WTC11 (cell line): Measurements from ENCODE around the gene APELA. TPM values are rescaled to one million over a fixed set of nuclear protein-coding genes. Genes with fewer than 3 reads are reported as not detected.

Experiments used
- ATAC-seq: fragments of 200-7000 bp; cut with Tn5 transposase; 2 replicates; pipeline ENCODE4 v1.10.0; 2021; ENCODE audit warnings: mild to moderate bottlenecking, moderate library complexity
- CTCF ChIA-PET: fragments of 300-600 bp; sonication (Branson Sonifier 250); formaldehyde crosslinking; loops from one replicate; lab custom pipeline; 2021; ENCODE audit warnings: antibody characterized with exemption; lab: Charles Lee
- POLR2A ChIA-PET: fragments of 350-600 bp; sonication (Branson Sonifier 250); formaldehyde crosslinking; loops from one replicate; lab custom pipeline; 2021; ENCODE audit warnings: antibody characterized with exemption; lab: Charles Lee
- DNase-seq: peaks from one replicate; pipeline ENCODE4 v3.0.0; 2021; ENCODE audit warnings: low spot score
- H3K27ac Mint-ChIP-seq: 2 replicates; pipeline ENCODE4 v1.8.0; 2021; ENCODE audit warnings: mixed read lengths
- H3K27me3 Mint-ChIP-seq: 2 replicates; pipeline ENCODE4 v1.8.0; 2021; ENCODE audit warnings: low read depth, mild to moderate bottlenecking, moderate library complexity, mixed read lengths
- H3K36me3 Mint-ChIP-seq: 2 replicates; pipeline ENCODE4 v1.8.0; 2021; ENCODE audit warnings: mixed read lengths
- H3K4me1 Mint-ChIP-seq: 2 replicates; pipeline ENCODE4 v1.8.0; 2022; ENCODE audit warnings: mixed read lengths
- H3K4me3 Mint-ChIP-seq: 2 replicates; pipeline ENCODE4 v1.8.0; 2021; ENCODE audit warnings: mild to moderate bottlenecking, moderate library complexity, mixed read lengths
- H3K9me3 Mint-ChIP-seq: 2 replicates; pipeline ENCODE4 v1.8.0; 2021; ENCODE audit warnings: mixed read lengths
- CBFB ChIP-seq: sonication (generic); formaldehyde crosslinking; IDR thresholded peaks from 2 replicates; pipeline ENCODE4 v1.8.1; 2022; ENCODE audit warnings: mild to moderate bottlenecking, low read depth, missing genetic modification reagents
- ELF4 ChIP-seq: sonication (generic); formaldehyde crosslinking; IDR thresholded peaks from 2 replicates; pipeline ENCODE4 v1.8.1; 2022; ENCODE audit warnings: low read depth, mild to moderate bottlenecking, moderate library complexity, missing genetic modification reagents
- FOXP1 ChIP-seq: sonication (generic); formaldehyde crosslinking; IDR thresholded peaks from 2 replicates; pipeline ENCODE4 v1.8.0; 2022; ENCODE audit warnings: missing genetic modification reagents, mild to moderate bottlenecking, moderate library complexity, borderline replicate concordance
- GTF2I ChIP-seq: fragments of 250-450 bp; sonication (Bioruptor Pico); conservative IDR thresholded peaks from 2 replicates; pipeline ENCODE4 v1.4.0; 2021; ENCODE audit warnings: mild to moderate bottlenecking
- JAZF1 ChIP-seq: fragments of 250-450 bp; sonication (Bioruptor Pico); IDR thresholded peaks from 2 replicates; pipeline ENCODE4 v1.9.0; 2021; ENCODE audit warnings: moderate library complexity, mild to moderate bottlenecking, inconsistent platforms
- KAT7 ChIP-seq: sonication (generic); formaldehyde crosslinking; IDR thresholded peaks from 2 replicates; pipeline ENCODE4 v1.8.1; 2023; ENCODE audit warnings: missing genetic modification reagents, mild to moderate bottlenecking, borderline replicate concordance
- MXD4 ChIP-seq: fragments of 250-450 bp; sonication (Bioruptor Pico); IDR thresholded peaks from 2 replicates; pipeline ENCODE4 v1.8.0; 2021; ENCODE audit warnings: mild to moderate bottlenecking, moderate library complexity, borderline replicate concordance
- NR2C2 ChIP-seq: sonication (generic); formaldehyde crosslinking; IDR thresholded peaks from 2 replicates; pipeline ENCODE4 v1.8.0; 2022; ENCODE audit warnings: mild to moderate bottlenecking, missing genetic modification reagents
- TEAD4 ChIP-seq: sonication (generic); formaldehyde crosslinking; IDR thresholded peaks from 2 replicates; pipeline ENCODE4 v1.8.0; 2022; ENCODE audit warnings: mild to moderate bottlenecking, missing genetic modification reagents
- ZNF396 ChIP-seq: fragments of 250-450 bp; sonication (Bioruptor Pico); IDR thresholded peaks from 2 replicates; pipeline ENCODE4 v1.8.0; 2021; ENCODE audit warnings: mild to moderate bottlenecking, moderate library complexity, borderline replicate concordance
- ZNF416 ChIP-seq: fragments of 250-450 bp; sonication (Bioruptor Pico); IDR thresholded peaks from 2 replicates; pipeline ENCODE4 v1.9.0; 2021; ENCODE audit warnings: mild to moderate bottlenecking, inconsistent platforms
- total RNA-seq: library from RNA; stranded (reverse); gene quantifications from 3 replicates; pipeline ENCODE4 v1.2.3, GENCODE V29; 2021
- TF ChIP-seq, protein P1 (sequence below): sonication (generic); formaldehyde crosslinking; IDR thresholded peaks from 2 replicates; pipeline ENCODE4 v1.8.0; 2022; ENCODE audit warnings: mild to moderate bottlenecking, missing genetic modification reagents
- TF ChIP-seq, protein P2 (sequence below): sonication (generic); formaldehyde crosslinking; IDR thresholded peaks from 2 replicates; pipeline ENCODE4 v1.8.1; 2022; ENCODE audit warnings: mild to moderate bottlenecking, moderate library complexity, missing genetic modification reagents
- TF ChIP-seq, protein P3 (sequence below): sonication (generic); formaldehyde crosslinking; IDR thresholded peaks from 2 replicates; pipeline ENCODE4 v1.8.0; 2023; ENCODE audit warnings: missing genetic modification reagents, mild to moderate bottlenecking, borderline replicate concordance
- TF ChIP-seq, protein P4 (sequence below): sonication (generic); formaldehyde crosslinking; IDR thresholded peaks from 2 replicates; pipeline ENCODE4 v1.8.0; 2022; ENCODE audit warnings: mild to moderate bottlenecking, missing genetic modification reagents
- TF ChIP-seq, protein P5 (sequence below): fragments of 250-450 bp; sonication (Bioruptor Pico); IDR thresholded peaks from 2 replicates; pipeline ENCODE4 v1.8.0; 2021; ENCODE audit warnings: mild to moderate bottlenecking
- TF ChIP-seq, protein P6 (sequence below): fragments of 250-450 bp; sonication (Bioruptor Pico); IDR thresholded peaks from 2 replicates; pipeline ENCODE4 v1.9.0; 2021; ENCODE audit warnings: mild to moderate bottlenecking
- TF ChIP-seq, protein P7 (sequence below): sonication (generic); formaldehyde crosslinking; IDR thresholded peaks from 2 replicates; pipeline ENCODE4 v1.8.0; 2022; ENCODE audit warnings: mild to moderate bottlenecking, missing genetic modification reagents
- TF ChIP-seq, protein P8 (sequence below): sonication (generic); formaldehyde crosslinking; IDR thresholded peaks from 2 replicates; pipeline ENCODE4 v1.8.1; 2022; ENCODE audit warnings: missing genetic modification reagents, borderline replicate concordance

Gene APELA
- total RNA-seq, 1 experiment from 2014 or later: 25.7 TPM

DNA sequence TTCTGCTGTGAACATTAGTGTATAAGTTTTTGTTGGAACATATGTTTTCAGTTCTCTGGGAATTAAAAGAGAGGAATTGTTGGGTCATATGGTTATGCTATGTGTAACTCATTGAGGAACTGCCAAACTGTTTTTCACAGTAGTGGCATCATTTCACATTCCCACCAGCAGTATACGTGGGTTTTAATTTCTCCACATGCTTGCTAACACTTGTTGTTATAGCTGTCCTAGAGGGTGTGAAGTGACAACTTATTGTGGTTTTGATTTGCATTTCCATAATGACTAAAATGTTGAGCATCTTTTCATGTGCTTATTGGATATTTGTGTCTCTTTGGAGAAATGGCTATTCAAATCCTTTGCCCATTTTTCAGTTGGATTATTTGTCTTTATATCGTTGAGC lies 13.7 kb downstream of the APELA start:
- DNase-seq: no peak
- no peak overlapping the region for H3K27ac Mint-ChIP-seq
- TF ChIP-seq, protein P1, sequence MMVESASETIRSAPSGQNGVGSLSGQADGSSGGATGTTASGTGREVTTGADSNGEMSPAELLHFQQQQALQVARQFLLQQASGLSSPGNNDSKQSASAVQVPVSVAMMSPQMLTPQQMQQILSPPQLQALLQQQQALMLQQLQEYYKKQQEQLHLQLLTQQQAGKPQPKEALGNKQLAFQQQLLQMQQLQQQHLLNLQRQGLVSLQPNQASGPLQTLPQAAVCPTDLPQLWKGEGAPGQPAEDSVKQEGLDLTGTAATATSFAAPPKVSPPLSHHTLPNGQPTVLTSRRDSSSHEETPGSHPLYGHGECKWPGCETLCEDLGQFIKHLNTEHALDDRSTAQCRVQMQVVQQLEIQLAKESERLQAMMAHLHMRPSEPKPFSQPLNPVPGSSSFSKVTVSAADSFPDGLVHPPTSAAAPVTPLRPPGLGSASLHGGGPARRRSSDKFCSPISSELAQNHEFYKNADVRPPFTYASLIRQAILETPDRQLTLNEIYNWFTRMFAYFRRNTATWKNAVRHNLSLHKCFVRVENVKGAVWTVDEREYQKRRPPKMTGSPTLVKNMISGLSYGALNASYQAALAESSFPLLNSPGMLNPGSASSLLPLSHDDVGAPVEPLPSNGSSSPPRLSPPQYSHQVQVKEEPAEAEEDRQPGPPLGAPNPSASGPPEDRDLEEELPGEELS (CRISPR knock-in tag): no peak
- TF ChIP-seq KAT7 (CRISPR knock-in tag) (no peak), CBFB (CRISPR knock-in tag) (no peak), TEAD4 (CRISPR knock-in tag) (no peak), NR2C2 (no peak), ZNF416 (CRISPR knock-in tag) (no peak), FOXP1 (no peak), GTF2I (no peak), ELF4 (CRISPR knock-in tag) (no peak), JAZF1 (CRISPR knock-in tag) (no peak), ZNF396 (CRISPR knock-in tag) (no peak), MXD4 (no peak)
- TF ChIP-seq, protein P2, sequence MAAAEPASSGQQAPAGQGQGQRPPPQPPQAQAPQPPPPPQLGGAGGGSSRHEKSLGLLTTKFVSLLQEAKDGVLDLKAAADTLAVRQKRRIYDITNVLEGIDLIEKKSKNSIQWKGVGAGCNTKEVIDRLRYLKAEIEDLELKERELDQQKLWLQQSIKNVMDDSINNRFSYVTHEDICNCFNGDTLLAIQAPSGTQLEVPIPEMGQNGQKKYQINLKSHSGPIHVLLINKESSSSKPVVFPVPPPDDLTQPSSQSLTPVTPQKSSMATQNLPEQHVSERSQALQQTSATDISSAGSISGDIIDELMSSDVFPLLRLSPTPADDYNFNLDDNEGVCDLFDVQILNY: no peak
- TF ChIP-seq, protein P3, sequence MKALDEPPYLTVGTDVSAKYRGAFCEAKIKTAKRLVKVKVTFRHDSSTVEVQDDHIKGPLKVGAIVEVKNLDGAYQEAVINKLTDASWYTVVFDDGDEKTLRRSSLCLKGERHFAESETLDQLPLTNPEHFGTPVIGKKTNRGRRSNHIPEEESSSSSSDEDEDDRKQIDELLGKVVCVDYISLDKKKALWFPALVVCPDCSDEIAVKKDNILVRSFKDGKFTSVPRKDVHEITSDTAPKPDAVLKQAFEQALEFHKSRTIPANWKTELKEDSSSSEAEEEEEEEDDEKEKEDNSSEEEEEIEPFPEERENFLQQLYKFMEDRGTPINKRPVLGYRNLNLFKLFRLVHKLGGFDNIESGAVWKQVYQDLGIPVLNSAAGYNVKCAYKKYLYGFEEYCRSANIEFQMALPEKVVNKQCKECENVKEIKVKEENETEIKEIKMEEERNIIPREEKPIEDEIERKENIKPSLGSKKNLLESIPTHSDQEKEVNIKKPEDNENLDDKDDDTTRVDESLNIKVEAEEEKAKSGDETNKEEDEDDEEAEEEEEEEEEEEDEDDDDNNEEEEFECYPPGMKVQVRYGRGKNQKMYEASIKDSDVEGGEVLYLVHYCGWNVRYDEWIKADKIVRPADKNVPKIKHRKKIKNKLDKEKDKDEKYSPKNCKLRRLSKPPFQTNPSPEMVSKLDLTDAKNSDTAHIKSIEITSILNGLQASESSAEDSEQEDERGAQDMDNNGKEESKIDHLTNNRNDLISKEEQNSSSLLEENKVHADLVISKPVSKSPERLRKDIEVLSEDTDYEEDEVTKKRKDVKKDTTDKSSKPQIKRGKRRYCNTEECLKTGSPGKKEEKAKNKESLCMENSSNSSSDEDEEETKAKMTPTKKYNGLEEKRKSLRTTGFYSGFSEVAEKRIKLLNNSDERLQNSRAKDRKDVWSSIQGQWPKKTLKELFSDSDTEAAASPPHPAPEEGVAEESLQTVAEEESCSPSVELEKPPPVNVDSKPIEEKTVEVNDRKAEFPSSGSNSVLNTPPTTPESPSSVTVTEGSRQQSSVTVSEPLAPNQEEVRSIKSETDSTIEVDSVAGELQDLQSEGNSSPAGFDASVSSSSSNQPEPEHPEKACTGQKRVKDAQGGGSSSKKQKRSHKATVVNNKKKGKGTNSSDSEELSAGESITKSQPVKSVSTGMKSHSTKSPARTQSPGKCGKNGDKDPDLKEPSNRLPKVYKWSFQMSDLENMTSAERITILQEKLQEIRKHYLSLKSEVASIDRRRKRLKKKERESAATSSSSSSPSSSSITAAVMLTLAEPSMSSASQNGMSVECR (CRISPR knock-in tag): no peak
- TF ChIP-seq, protein P4, sequence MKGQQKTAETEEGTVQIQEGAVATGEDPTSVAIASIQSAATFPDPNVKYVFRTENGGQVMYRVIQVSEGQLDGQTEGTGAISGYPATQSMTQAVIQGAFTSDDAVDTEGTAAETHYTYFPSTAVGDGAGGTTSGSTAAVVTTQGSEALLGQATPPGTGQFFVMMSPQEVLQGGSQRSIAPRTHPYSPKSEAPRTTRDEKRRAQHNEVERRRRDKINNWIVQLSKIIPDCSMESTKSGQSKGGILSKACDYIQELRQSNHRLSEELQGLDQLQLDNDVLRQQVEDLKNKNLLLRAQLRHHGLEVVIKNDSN: no peak
- TF ChIP-seq, protein P5, sequence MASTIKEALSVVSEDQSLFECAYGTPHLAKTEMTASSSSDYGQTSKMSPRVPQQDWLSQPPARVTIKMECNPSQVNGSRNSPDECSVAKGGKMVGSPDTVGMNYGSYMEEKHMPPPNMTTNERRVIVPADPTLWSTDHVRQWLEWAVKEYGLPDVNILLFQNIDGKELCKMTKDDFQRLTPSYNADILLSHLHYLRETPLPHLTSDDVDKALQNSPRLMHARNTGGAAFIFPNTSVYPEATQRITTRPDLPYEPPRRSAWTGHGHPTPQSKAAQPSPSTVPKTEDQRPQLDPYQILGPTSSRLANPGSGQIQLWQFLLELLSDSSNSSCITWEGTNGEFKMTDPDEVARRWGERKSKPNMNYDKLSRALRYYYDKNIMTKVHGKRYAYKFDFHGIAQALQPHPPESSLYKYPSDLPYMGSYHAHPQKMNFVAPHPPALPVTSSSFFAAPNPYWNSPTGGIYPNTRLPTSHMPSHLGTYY (CRISPR knock-in tag): no peak
- TF ChIP-seq, protein P6, sequence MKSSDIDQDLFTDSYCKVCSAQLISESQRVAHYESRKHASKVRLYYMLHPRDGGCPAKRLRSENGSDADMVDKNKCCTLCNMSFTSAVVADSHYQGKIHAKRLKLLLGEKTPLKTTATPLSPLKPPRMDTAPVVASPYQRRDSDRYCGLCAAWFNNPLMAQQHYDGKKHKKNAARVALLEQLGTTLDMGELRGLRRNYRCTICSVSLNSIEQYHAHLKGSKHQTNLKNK (CRISPR knock-in tag): no peak
- TF ChIP-seq, protein P7, sequence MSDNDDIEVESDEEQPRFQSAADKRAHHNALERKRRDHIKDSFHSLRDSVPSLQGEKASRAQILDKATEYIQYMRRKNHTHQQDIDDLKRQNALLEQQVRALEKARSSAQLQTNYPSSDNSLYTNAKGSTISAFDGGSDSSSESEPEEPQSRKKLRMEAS (CRISPR knock-in tag): no peak
- TF ChIP-seq, protein P8, sequence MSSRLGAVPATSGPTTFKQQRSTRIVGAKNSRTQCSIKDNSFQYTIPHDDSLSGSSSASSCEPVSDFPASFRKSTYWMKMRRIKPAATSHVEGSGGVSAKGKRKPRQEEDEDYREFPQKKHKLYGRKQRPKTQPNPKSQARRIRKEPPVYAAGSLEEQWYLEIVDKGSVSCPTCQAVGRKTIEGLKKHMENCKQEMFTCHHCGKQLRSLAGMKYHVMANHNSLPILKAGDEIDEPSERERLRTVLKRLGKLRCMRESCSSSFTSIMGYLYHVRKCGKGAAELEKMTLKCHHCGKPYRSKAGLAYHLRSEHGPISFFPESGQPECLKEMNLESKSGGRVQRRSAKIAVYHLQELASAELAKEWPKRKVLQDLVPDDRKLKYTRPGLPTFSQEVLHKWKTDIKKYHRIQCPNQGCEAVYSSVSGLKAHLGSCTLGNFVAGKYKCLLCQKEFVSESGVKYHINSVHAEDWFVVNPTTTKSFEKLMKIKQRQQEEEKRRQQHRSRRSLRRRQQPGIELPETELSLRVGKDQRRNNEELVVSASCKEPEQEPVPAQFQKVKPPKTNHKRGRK (CRISPR knock-in tag): no peak
- H3K27me3 Mint-ChIP-seq: no peaks in the 10 kb centered on the region
- H3K36me3 Mint-ChIP-seq: peaks cover 7% of the 10 kb centered on the region; the same call in 1 of the 2 replicates
- no peak for ATAC-seq
- no peaks in the 10 kb centered on the region for H3K9me3 Mint-ChIP-seq
- ChIA-PET POLR2A (no interaction called here), CTCF (no interaction called here)
- H3K4me1 Mint-ChIP-seq: peaks cover 3% of the 10 kb centered on the region
- no peak overlapping the region for H3K4me3 Mint-ChIP-seq
